HepG2 (cell line): ENCODE results near the gene RPUSD4. TPM values are rescaled to one million over a fixed set of nuclear protein-coding genes. Genes with fewer than 3 reads are reported as not detected.

Source experiments
- CBFB ChIP-seq: sonication (generic); formaldehyde crosslinking; IDR thresholded peaks from 2 replicates; pipeline ENCODE4 v1.4.0; 2020; ENCODE audit warnings: missing genetic modification reagents
- FOSL1 ChIP-seq: sonication (generic); formaldehyde crosslinking; IDR thresholded peaks from 2 replicates; pipeline ENCODE4 v1.9.0; 2021; ENCODE audit warnings: missing genetic modification reagents, borderline replicate concordance
- HNF4G ChIP-seq, 2 experiments: sonication (generic) in 1 of 2; formaldehyde crosslinking in 1 of 2; IDR thresholded peaks; 2 replicates each; pipeline versions ENCODE4 v1.4.0 to v1.6.1; 2011 to 2020; ENCODE audit warnings: borderline replicate concordance in 2 of 2, low read depth in 2 of 2, mild to moderate bottlenecking in 2 of 2, low read length in 1 of 2, missing genetic modification reagents in 1 of 2, moderate library complexity in 1 of 2
- HOXA5 ChIP-seq: sonication (generic); formaldehyde crosslinking; IDR thresholded peaks from 2 replicates; pipeline ENCODE4 v1.4.0; 2020; ENCODE audit warnings: missing genetic modification reagents
- JUN ChIP-seq: sonication (generic); formaldehyde crosslinking; IDR thresholded peaks from 2 replicates; pipeline ENCODE4 v1.4.0; 2020; ENCODE audit warnings: mild to moderate bottlenecking, missing genetic modification reagents
- KLF15 ChIP-seq: sonication (generic); formaldehyde crosslinking; IDR thresholded peaks from 2 replicates; pipeline ENCODE4 v1.8.1; 2023; ENCODE audit warnings: borderline replicate concordance, mild to moderate bottlenecking, inconsistent platforms, missing genetic modification reagents, mixed read lengths
- KLF6 ChIP-seq: IDR thresholded peaks from 2 replicates; pipeline ENCODE4 v1.8.0; 2016; ENCODE audit warnings: missing biosample characterization, missing genetic modification reagents
- MBNL3 ChIP-seq: fragments of 250-450 bp; sonication (Bioruptor Pico); conservative IDR thresholded peaks from 2 replicates; pipeline ENCODE4 v1.8.0; 2022; ENCODE audit warnings: mild to moderate bottlenecking, inconsistent platforms
- NFE2L2 ChIP-seq: fragments of 150-350 bp; IDR thresholded peaks from 2 replicates; pipeline ENCODE4 v1.6.1; 2014; ENCODE audit warnings: low read length
- NFIB ChIP-seq: sonication (generic); formaldehyde crosslinking; IDR thresholded peaks from 2 replicates; pipeline ENCODE4 v1.9.0; 2021; ENCODE audit warnings: missing genetic modification reagents, mild to moderate bottlenecking, borderline replicate concordance
- PAWR ChIP-seq: sonication (generic); formaldehyde crosslinking; IDR thresholded peaks from 2 replicates; pipeline ENCODE4 v1.4.0; 2020; ENCODE audit warnings: missing genetic modification reagents, mild to moderate bottlenecking, borderline replicate concordance
- PITX1 ChIP-seq: sonication (generic); formaldehyde crosslinking; IDR thresholded peaks from 2 replicates; pipeline ENCODE4 v1.5.1; 2020; ENCODE audit warnings: mild to moderate bottlenecking, missing genetic modification reagents
- PLRG1 ChIP-seq: fragments of 450-650 bp; conservative IDR thresholded peaks from 2 replicates; pipeline ENCODE4 v1.6.1; 2016
- SIX1 ChIP-seq: sonication (generic); formaldehyde crosslinking; IDR thresholded peaks from 2 replicates; pipeline ENCODE4 v1.4.0; 2020; ENCODE audit warnings: missing genetic modification reagents, borderline replicate concordance
- SNAI1 ChIP-seq: sonication (generic); formaldehyde crosslinking; IDR thresholded peaks from 2 replicates; pipeline ENCODE4 v1.5.0; 2020; ENCODE audit warnings: mild to moderate bottlenecking, missing genetic modification reagents, borderline replicate concordance
- SPEN ChIP-seq: sonication (generic); formaldehyde crosslinking; IDR thresholded peaks from 2 replicates; pipeline ENCODE4 v1.5.1; 2020; ENCODE audit warnings: low read depth, mild to moderate bottlenecking, missing genetic modification reagents
- ZBTB42 ChIP-seq: sonication (generic); formaldehyde crosslinking; IDR thresholded peaks from 2 replicates; pipeline ENCODE4 v1.5.0; 2020; ENCODE audit warnings: mild to moderate bottlenecking, missing genetic modification reagents
- ZFP90 ChIP-seq: sonication (generic); formaldehyde crosslinking; IDR thresholded peaks from 2 replicates; pipeline ENCODE4 v1.8.0; 2022; ENCODE audit warnings: missing genetic modification reagents, mild to moderate bottlenecking, inconsistent platforms, borderline replicate concordance
- ZMYM3 ChIP-seq: sonication (generic); formaldehyde crosslinking; IDR thresholded peaks from 2 replicates; pipeline ENCODE4 v1.5.1; 2020; ENCODE audit warnings: mild to moderate bottlenecking, missing genetic modification reagents
- ZNF3 ChIP-seq: IDR thresholded peaks from 2 replicates; pipeline ENCODE4 v1.7.0; 2017; ENCODE audit warnings: inconsistent platforms
- ZNF354B ChIP-seq: sonication (generic); formaldehyde crosslinking; IDR thresholded peaks from 2 replicates; pipeline ENCODE4 v1.8.0; 2022; ENCODE audit warnings: mild to moderate bottlenecking, missing genetic modification reagents
- ZNF546 ChIP-seq: sonication (generic); formaldehyde crosslinking; conservative IDR thresholded peaks from 2 replicates; pipeline ENCODE4 v1.8.1; 2023; ENCODE audit warnings: mild to moderate bottlenecking, missing genetic modification reagents
- ZNF563 ChIP-seq: sonication (generic); formaldehyde crosslinking; IDR thresholded peaks from 2 replicates; pipeline ENCODE4 v1.8.0; 2022; ENCODE audit warnings: mild to moderate bottlenecking, moderate library complexity, missing genetic modification reagents
- ZNF576 ChIP-seq: sonication (generic); formaldehyde crosslinking; IDR thresholded peaks from 2 replicates; pipeline ENCODE4 v1.4.0; 2020; ENCODE audit warnings: mild to moderate bottlenecking, missing genetic modification reagents
- ZNF773 ChIP-seq: sonication (generic); formaldehyde crosslinking; IDR thresholded peaks from 2 replicates; pipeline ENCODE4 v1.4.0; 2020; ENCODE audit warnings: missing genetic modification reagents, borderline replicate concordance
- ZSCAN31 ChIP-seq: sonication (generic); formaldehyde crosslinking; IDR thresholded peaks from 2 replicates; pipeline ENCODE4 v1.5.0; 2020; ENCODE audit warnings: low read depth, mild to moderate bottlenecking, missing genetic modification reagents
- polyA plus RNA-seq, 8 experiments: library from polyadenylated mRNA; depleted of rRNA in 3 of 8; stranded (reverse) in 7 of 8; unstranded in 1 of 8; fragments of >200 nt; fragmentation: Illumina TruSeq in 4 of 8; extraction: Trizol in 4 of 8; gene quantifications; 2 replicates each; pipeline versions ENCODE4 v1.2.1 to v1.2.3, GENCODE V29; 2011 to 2016; ENCODE audit warnings: low read depth in 4 of 8, missing spikeins in 1 of 8, mixed read lengths in 1 of 8; ENCODE audit not compliant: insufficient read depth in 1 of 8
- total RNA-seq, 5 experiments: library from RNA; depleted of rRNA; stranded (reverse); fragments of >200 nt; fragmentation: Illumina TruSeq; extraction: Trizol; gene quantifications; 2 replicates each; pipeline ENCODE4 v1.2.3, GENCODE V29; 2016; ENCODE audit warnings: low read depth in 1 of 5
- TF ChIP-seq, protein P1 (sequence below): sonication (generic); formaldehyde crosslinking; IDR thresholded peaks from 2 replicates; pipeline ENCODE4 v1.4.0; 2020; ENCODE audit warnings: mild to moderate bottlenecking, missing genetic modification reagents, borderline replicate concordance

Gene RPUSD4
- total and polyA plus RNA-seq, 2 of the 13 experiments (the other 11 are each of a cell fraction or from before 2014, with no cell fraction given): 45.0 to 52.9 TPM

DNA sequence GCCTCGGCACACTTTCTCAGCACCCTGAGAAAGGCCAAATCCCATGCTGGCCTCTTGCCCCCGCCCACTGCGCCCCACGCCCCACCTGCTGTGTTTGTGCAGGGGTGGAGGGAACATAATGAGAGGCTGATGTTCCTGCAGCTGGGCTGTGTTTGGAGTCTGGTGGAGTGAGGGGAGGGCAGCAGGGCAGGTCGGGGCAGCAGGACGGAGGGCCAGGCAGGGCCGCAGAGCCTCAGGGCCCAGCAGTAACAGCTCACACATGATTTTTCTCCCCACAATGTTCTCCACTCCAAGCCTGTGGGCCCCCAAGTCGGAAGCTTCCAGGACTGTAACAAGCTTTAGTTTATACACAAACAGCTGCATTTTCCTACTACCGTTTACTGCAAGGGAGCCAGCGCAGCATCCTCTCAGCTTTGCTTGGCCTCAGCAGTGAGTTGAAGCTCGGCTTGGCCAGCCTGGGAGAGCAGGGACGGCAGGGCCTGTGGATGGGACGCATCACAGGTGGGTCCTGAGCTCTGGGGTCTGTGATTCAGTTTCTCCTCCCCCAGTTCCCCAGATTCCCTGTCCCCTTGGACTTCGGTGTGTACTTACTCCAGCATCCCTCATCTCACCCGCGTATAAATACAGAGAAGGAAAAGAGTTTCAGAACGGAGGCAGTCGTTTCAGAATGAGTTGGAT is 51.0 kb downstream of the RPUSD4 start (continued):
- no peak for TF ChIP-seq JUN (CRISPR knock-in tag)
- TF ChIP-seq KLF15: no peak
- TF ChIP-seq SIX1 (CRISPR knock-in tag): no peak
- no peak for TF ChIP-seq SPEN (CRISPR knock-in tag)
- no peak for TF ChIP-seq ZNF3 (CRISPR knock-in tag)
- TF ChIP-seq ZMYM3 (CRISPR knock-in tag): no peak; the same call in 1 of the 2 replicates
- TF ChIP-seq HOXA5 (CRISPR knock-in tag): no peak
- 0 out of 2 replicates have a peak, but pooled peaks have one; percentile 55 for TF ChIP-seq PITX1
- TF ChIP-seq ZSCAN31 (CRISPR knock-in tag): peak; percentile 77; the same call in 1 of the 2 replicates
- no peak for TF ChIP-seq ZFP90 (CRISPR knock-in tag)
- TF ChIP-seq ZNF773: no peak
- no peak for TF ChIP-seq KLF6 (CRISPR knock-in tag)
- TF ChIP-seq PLRG1: no peak
- TF ChIP-seq, protein P1, sequence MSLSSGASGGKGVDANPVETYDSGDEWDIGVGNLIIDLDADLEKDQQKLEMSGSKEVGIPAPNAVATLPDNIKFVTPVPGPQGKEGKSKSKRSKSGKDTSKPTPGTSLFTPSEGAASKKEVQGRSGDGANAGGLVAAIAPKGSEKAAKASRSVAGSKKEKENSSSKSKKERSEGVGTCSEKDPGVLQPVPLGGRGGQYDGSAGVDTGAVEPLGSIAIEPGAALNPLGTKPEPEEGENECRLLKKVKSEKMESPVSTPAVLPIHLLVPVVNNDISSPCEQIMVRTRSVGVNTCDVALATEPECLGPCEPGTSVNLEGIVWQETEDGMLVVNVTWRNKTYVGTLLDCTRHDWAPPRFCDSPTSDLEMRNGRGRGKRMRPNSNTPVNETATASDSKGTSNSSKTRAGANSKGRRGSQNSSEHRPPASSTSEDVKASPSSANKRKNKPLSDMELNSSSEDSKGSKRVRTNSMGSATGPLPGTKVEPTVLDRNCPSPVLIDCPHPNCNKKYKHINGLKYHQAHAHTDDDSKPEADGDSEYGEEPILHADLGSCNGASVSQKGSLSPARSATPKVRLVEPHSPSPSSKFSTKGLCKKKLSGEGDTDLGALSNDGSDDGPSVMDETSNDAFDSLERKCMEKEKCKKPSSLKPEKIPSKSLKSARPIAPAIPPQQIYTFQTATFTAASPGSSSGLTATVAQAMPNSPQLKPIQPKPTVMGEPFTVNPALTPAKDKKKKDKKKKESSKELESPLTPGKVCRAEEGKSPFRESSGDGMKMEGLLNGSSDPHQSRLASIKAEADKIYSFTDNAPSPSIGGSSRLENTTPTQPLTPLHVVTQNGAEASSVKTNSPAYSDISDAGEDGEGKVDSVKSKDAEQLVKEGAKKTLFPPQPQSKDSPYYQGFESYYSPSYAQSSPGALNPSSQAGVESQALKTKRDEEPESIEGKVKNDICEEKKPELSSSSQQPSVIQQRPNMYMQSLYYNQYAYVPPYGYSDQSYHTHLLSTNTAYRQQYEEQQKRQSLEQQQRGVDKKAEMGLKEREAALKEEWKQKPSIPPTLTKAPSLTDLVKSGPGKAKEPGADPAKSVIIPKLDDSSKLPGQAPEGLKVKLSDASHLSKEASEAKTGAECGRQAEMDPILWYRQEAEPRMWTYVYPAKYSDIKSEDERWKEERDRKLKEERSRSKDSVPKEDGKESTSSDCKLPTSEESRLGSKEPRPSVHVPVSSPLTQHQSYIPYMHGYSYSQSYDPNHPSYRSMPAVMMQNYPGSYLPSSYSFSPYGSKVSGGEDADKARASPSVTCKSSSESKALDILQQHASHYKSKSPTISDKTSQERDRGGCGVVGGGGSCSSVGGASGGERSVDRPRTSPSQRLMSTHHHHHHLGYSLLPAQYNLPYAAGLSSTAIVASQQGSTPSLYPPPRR (CRISPR knock-in tag): no peak
- TF ChIP-seq SNAI1 (CRISPR knock-in tag): no peak
- TF ChIP-seq ZNF354B (CRISPR knock-in tag): no peak
- TF ChIP-seq ZBTB42 (CRISPR knock-in tag): peak; percentile 81; the same call in 1 of the 2 replicates
- TF ChIP-seq CBFB (CRISPR knock-in tag): no peak
- peak; percentile 58; the same call in 1 of the 2 replicates for TF ChIP-seq ZNF563 (CRISPR knock-in tag)
- no peak for TF ChIP-seq ZNF576 (CRISPR knock-in tag)
- no peak for TF ChIP-seq NFE2L2
- TF ChIP-seq HNF4G (IDR thresholded peaks at IDR 0.05; ENCODE audit: borderline replicate concordance, low read depth, low read length): no peak
- no peak for TF ChIP-seq HNF4G (CRISPR knock-in tag; IDR thresholded peaks at IDR 0.05; ENCODE audit: borderline replicate concordance, low read depth)
- TF ChIP-seq FOSL1 (CRISPR knock-in tag): no peak
- no peak for TF ChIP-seq MBNL3 (CRISPR knock-in tag)
- no peak for TF ChIP-seq ZNF546 (CRISPR knock-in tag)
- no peak for TF ChIP-seq NFIB (CRISPR knock-in tag)
- TF ChIP-seq PAWR (CRISPR knock-in tag): no peak
